ENCODE measurements around the gene NTM.
A peak's percentile ranks its signal among the peaks of the same experiment; 100 is the strongest.

NTM gene

DNA sequence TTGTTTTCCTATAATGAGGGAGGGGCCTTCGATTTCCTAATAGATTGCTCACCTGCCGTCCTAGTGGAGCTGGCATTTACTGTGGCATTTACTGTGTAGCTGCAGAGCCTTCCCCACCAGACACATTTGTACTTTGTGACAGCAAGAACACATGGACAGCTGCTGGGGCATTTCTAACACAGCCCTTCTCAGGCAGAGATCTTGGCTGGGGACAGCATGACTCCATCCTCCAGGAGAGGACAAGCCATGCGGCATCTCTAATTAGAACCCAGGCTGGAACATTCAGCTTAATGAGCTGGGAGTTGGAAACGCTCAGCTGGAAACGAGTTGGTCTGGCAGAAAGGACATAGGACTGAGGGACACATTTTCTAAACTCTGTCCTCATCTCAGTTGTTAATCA lies 887.5 kb downstream of the NTM start:
- DNase-seq: no peak

DNA sequence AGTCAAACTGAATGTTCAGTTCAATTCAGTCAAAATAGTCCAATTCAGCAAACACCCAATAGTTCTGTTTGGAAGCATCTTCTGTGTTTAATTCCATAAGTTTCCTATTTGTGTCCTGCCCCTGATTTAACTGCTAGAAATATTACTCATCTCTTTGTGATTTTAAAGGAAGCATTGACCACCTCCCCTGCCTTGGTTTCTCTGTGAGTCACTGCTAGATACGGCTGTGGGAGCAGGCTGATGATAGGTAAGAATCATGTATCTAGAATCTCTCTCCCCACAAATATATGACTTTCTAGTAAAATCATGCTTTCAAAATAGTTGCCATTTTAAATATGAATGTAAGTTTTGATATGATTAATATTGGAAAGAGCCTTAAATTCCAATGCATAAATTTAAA lies 888.5 kb downstream of the NTM start:
- DNase-seq: peak; percentile 83

DNA sequence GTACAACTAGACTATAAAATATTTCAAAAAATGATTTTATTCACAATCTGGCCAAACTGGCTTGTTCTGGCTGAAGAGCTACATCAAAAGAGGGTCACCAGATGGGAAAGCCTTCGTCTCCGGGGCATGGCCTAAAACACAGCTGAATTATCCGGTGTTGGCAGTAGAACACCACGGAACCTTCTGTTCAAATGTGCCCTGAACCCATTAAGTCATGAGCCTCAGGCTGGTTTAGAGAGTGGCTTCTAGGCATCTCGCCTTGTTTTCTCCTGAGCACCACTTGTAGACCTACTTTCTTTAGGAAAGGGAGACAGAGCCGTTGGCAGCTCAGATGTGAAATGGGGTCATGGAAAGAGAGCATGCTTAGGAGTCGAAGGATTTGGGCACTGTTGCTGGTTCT lies 890.2 kb downstream of the NTM start:
- no peak for DNase-seq

DNA sequence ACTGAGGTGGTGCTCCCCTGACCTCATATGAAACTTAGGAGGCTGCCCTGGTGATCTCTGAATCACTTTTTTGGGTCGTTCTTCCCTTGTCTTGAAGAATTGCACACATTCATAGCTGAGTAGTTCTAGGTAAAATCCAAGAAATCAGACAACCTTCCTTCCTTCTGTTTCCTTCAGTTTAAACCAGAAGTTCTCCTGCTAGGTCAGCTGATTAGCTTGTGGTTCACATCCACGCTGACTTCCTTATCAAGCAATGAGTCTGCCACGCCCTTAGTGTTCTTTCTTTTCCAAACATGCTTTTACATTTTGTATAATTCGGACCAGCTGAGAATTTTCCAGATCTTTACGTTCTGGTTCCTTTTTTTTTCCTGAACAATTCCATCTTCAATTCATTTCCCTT lies 892.8 kb downstream of the NTM start:
- DNase-seq: no peak

DNA sequence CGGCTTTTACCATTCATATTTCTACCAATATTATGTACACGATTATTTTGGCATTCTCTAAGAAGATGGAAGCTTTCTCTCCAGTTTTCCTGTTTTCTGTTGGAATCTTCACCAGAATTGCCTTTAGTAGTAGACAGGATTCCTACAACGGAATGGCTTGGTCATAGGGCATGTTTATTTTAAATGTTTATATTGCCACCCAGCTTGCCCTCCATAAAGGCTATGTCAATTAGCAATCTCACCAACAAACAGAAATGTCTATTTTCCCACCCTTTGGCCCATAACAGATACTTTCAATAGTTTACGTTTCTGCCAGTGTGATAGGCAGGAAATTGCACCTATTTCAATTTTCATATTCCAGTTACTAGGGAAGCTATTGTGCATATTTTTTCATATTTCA lies 893.5 kb downstream of the NTM start:
- no peak for DNase-seq

DNA sequence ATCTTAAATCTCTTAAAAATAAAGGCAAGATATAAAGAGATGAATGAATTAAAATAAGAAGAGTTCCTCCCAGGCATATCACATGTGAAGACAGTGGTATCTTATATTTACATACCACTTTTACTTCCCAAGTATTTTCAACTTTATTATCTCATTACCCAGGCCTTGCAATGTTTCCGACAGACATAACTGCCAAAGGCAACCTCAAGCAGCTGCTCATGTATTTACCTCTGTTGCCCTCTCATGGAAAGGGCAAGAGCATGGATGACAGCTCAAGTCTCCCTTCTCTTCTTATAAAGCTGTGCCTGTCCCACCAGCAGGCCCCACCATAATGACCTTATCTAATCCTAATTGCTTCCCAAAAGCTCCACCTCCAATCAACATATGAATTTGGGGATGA lies 894.2 kb downstream of the NTM start:
- no peak for DNase-seq

DNA sequence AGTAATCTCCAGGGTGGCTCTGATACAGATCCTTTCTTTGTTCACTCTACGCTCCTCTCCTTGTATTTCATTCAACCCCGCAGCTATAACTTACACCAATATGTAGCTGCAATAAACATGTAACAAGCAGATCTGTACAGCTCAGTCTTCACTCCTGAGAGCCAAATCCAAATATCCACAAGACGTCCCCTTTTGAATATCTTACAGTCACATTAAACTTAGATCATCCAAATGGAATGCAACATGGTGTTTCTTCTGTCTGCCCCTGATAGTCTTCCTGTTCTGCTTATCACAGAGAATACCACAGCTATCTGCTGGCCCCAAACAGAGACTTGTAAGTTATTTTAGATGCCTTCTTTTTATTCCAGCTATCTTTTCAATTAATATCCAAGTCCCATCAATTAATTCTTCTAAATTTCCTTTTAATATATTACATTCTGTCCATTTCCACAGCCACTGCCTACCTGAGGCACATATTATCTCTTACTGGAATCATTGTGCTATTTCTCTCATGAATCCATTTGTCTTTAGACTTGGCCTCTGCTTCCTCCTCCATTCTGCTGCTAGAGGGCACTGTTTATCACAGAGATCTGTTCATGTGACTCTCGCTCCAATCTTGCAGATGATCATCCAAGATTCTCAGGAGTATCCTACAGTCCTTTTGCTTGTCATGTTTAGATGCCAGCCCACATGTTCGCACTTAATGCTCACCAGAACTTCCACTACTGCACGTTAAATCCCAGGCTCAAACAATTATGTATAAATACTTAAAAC lies 908.6 kb downstream of the NTM start:
- peak; percentile 50 for DNase-seq

DNA sequence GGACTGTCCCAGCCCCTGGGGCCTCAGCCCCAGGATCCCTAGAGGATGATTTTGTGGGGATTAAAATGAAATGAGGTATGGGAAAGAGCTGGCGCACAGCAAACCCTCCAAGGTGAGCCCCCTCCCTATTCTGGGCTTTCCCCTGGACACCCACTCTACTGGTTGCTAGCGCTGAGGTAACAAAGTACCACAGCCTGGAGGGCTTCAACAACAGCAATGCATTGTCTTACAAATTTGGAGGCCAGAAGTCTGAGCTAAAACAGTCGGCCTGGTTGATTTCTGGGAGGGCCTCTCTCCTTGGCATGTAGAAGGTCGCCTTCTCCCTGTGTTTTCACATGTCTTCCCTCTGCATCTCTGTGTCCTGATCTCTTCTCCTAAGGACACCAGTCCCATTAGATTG lies 913.6 kb downstream of the NTM start:
- DNase-seq: no peak

DNA sequence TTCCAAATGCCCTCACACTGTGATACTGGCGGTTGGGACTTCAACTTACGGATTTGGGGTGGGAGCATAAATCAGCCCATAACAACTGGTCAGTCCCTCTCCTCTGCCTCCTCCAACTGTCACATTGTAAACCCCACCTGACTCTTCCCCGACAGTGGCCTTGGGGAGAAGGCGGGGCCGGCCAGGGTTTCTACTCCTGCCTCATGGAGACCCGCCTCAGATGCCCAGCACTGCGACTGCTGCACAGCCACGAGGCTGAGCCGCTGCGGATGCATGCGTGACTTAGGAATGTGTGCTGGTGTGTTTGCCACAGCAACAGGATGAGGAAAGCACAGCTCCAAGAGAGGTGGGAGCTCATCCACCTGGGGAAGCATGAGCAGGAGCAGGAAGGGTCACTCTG lies 914.2 kb downstream of the NTM start:
- DNase-seq: no peak

DNA sequence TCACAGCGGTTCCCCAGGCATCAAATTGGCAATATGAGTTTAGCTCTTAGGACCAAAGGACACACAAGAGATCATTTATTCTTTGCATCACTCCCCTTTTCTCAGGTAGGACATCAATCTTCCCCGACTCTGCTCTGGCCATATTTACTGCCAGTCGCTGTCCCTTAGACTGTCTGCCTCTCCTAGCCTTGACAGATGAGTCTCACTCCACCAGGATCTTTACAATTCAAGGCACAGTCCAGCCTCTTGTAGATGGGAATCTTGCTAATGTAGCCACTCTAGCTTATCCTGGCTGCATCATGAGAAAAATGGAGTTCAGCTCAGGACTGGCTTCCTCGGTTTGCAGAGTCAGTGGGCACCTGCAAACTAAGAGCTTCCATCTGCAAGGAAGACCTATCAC lies 915.2 kb downstream of the NTM start:
- DNase-seq: no peak

DNA sequence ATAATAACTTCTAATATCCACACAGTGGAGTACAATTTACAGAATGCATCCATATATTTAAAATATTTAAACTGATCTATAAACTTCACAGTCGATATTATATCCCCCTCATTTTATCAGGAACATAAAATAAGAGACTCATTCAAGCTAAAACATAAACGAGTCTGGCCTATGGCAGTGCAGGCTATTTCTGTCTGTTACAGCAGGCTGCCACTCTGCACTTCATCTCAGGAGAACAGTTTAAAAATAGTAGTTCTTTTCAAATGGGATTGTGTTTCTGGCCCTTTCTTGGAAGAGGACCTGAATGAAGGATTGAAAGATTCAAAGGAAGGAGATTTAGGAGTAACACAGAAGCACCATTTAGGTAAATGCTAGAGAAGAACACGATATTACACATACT lies 915.7 kb downstream of the NTM start:
- DNase-seq: no peak

DNA sequence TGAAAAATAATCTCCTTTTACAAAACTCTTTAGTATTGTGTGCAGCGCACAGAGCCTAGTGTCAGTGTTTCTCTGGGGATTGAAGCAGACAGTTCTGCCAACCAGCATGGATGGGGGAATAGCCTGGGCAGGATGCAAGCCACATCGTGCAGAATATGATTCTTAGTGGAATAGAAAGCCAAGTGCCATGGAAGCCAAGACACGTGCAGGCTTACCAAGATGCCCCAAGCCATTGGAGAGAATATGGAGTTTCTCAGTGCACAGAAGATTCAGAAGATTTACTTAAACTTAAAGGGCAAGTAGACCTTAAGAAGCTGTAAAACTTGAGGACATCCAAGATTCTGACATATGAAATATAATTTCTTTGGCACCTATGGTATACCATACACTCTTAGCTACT lies 917.6 kb downstream of the NTM start:
- no peak for DNase-seq

DNA sequence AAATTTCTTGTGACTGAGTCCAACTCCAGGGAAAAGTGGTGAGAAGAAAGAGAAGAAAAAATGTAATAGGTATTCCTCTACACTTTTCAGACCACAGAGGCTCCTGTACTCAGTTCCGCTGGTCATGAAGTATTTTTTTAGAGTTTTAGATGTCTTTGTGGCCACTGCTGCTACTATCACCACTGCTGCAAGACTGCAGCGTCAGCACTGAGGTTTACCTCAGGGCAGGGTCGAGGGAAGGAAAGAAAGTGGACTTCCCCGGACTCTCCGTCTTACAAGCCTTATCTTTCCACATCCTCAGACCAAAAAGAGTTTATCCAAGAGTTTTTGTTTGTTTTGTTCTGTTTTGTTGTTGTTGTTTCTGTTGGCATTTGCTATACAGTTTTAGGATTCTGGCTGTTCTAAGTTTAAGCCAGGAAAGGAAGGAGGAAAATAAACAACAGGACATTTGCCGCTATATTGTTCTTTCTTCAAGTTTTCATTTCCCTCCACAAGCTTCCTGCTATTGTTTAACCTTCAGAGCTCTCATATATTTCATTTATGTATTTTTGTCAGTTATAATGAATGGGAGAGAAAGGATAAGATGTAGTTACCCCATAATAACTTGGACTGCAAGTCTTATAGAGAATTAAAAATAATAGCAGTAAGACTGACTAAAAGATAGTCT lies 919.3 kb downstream of the NTM start:
- DNase-seq: no peak

DNA sequence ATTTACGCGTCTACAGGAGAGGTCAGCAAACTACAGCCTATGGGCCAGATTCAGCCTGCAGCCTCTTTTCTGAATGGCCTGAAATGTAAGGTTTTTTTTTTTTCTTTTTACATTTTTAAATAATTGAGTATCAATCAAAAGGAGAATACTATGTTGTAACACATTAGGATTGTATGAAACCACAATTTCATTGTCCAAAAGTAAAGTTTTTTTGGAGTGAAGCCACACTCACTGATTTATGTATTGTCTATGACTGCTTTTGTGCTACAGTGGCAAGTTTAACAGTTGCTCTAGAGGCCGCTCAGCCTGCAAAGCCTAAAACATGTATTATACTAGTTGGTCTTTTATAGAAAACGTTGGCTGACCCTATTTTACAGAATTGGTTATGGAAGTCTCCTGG lies 923.2 kb downstream of the NTM start:
- DNase-seq: no peak

DNA sequence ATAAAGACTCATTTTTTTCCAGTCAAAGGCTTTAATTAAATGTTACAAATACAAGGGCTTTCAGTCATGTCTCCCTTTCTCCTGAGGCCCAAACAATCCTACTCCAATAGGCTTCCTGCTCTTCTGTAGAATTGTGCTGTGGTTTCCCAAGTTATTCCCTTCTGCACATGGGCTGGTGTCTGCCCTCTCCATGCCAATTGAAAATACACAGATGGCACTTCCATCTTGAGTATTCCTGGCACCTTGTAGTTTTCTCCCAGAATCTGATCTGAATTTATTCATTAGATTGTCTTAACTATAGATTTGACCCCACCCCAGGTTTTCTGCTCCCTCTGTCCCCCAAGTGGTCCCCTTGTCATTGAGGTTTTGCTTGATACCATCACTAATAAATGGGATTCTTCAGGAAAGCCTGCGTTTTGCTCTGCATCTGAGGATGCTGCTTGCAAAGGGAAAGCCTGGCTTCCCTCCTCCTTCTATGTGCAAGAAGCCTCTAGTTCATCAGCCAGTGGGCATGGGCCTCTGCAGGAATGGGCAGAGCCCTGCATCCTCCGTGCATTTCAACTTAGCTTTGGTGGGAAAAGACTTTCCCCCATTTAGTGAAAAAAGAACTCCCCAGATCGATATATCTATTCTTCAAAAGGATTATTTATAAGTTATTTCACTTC lies 926.7 kb downstream of the NTM start:
- DNase-seq: no peak

DNA sequence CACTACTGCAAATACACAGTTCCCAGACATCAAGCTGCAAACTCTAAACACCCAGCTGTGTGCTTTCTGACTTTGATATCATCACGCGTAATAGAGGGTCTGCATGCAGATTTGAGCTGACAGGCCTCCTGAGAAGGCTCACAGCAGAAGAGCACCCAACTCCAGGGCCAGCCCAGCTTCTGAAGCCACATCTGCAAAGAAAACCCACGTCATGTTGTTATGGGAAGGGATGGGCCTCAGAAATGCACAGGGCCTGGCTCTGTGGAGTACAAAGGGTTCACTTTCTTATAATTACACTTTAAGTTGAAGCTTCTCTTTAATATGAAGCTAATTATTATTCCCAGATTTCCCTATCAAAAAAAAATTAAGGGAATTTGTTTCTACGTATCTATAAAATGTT lies 927.9 kb downstream of the NTM start:
- no peak for DNase-seq

DNA sequence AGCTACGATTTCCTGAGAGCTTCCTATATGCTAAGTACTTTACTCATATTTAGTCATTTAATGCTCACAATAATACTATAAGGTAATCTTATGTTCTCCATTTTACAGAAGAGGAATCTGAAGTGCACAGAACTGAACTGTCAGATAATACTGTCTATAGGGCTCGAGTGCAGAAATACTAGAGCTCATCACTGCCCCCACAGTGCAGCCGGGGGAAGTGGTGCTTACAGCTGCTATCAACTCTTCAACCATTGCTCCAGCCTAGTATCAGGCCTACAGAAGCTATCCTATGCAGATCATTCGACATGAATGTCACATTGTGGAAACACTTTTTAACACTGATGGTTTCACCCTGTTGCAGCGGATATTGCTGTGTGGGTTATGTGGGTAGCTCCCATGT lies 929.9 kb downstream of the NTM start:
- no peak for DNase-seq

DNA sequence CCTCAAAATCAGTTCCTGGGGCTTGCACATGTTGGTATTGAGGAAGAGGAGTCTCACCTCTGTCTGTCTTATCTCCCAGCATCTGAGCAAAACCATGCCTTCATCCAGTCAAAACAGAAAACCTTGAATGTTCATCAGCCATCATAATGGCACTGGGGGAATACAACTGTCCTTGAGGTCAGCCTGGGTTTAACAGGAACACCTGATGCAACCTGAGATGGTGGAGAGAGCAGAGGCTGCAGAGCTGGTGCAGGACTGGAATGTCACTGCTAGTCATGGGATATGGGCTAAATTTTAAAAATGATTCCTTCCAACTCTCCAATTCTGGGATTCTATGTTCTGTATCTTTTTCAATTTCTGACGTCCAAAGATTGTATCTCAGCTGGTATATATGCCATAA lies 931.0 kb downstream of the NTM start:
- DNase-seq: no peak

DNA sequence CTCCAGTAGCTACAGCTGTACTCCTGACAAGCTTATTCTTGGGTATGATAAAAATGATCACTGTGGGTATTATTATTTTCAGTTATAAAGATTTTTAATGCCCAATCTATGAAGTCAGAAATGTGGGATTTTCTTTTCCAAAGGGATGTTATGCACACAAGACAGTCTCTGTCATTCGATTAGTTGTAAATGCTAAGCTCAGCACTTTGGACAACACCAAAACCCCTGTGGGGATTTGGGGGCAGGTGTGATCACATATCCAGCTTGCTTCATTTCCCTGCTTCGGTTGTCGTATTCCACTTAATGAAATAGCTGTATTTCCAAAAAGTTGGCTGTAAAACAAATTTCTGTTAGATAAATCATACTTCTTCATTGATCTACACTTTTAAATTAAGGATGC lies 931.5 kb downstream of the NTM start:
- no peak for DNase-seq

DNA sequence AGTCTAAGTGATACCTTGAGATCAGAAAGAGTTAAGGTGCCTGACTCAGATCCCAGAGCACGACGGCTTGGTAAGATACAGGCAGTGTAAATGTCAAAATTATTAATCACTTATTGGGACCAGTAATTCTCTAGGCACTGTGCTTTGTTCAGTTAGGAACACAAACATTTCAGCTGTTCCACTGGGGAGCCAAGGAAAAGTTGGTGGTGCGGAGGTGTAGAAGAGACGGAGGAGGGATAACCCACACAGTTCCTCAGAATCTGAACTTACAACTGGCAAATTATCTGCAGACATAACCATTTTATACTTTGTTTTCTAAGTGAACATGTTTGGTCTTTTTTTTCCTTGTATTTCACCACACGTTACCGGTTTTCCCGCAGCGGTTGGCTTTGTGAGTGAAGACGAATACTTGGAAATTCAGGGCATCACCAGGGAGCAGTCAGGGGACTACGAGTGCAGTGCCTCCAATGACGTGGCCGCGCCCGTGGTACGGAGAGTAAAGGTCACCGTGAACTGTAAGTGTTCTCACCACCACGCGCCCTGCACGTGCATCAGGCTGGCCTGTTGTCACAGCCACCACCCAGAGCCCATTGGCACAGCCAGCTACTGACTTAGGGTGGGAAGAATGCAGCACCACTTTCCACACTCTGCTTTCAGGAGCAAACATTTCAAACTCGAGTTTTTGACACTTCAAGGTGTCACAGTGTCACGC lies 937.0 kb downstream of the NTM start:
- no peak for DNase-seq

DNA sequence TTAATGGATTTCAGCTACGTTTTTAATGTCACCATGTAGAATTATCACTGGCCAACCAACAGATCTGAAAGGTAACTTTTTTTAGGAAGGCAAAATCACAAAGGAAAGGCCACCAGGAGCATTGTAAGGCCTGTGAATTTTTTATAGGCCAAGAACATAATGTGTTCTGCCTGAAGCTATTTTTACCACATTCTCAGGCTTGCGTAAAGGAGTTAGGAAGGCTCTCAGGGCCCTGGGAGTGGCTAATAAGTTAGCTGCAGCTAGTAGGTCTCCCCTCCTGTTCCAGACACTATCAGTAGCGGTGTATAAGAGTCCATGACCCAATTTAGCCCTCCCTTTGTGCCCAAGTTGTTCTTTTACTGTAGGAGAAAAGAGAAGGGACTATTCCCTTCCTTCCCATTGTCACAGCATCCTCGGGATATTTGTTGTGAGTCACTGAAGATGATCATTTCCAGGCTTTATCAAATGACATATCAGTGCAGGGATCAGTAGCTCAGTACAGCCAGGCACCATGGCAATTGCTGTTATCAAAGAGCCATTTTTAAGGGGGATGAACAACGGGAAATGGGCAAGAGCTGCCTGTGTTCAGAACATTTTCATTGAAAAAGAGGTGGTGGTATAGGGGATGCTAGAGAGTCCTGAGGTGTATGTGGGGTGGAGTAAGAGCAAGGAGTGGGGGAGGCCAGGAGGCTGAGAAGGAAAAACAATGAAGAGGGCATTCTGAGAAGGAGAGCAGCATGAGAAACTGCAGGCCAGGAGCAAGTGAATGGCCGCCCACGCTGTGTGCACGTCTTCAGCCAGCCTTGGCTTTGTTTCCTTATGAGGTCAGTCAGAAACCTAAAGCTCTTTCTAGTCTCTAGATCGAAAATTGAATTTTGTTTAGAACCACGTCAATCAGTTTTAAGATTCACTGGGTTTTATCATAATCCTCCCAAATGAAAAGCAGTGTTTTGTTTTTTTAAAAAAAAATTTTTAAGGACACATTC lies 940.3 kb downstream of the NTM start:
- DNase-seq: no peak

DNA sequence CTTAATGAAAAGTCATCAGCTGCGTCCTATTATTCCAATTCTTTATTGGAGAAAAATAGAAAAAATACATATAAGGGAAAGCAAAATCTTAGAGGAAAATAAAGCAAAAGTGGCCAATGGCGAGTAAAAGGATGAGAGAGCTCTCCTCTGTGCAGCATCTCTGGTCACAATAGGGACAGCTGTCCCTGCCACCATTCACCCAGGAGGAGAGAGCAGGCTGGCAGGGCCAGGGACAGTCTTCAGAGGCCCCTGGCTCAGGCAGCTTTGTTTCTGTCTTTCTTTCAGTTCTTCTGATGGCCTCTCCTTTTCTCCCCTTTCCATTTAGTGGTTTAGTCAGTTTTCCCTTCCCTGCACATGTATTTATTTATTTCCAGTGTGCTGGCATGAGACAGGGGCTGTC lies 941.3 kb downstream of the NTM start:
- no peak for DNase-seq

DNA sequence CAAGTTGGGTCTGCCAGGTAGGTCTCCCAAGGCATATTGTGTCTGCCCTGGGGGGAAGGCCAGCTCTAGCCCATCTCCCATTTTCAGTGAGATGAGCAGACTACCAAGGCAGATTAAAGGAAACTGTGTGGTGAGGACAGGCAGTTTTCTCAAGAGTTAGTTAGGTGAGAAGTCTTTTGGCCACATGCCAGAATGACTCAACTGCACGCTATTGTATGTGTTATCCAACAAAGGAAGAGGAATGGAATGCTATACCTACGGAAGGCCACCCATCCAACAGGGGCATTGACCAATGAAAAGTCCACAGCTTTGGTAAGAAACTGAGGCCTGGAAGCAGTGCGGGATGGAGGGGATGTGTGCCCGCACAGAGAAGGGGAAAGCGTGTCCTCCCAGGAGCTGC lies 941.7 kb downstream of the NTM start:
- peak; percentile 81 for DNase-seq

Measured in fibroblast of skin of right quadriceps (primary cell).